ENCODE results near the gene PIMREG.

PIMREG gene

DNA sequence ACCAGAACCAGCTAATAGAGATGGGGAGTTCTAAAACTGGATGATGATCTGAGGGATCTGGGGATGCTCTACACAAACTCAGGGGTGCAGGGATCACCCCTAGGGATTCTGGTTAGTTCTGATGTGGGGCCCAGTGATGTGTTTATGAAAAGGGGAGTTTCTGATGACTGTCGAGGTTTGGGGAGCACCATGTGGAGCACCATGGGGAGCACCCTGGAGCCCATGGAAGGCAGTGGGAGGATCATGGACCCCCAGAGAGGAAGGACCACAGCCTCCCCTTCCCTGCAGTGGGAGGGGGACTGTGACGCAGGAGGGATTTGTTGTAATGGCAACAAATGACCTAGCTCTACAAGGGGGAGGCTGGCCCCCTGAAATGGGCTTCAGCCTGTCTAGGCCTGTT is 18.4 kb downstream of the PIMREG start:
- no peak for DNase-seq

GRCh38 chr17:6463616-6464445 is 19.6 kb downstream of the PIMREG start:
- no peak for DNase-seq

- DNase-seq: no peak
Observed at GRCh38 chr17:6464446-6465041, 20.3 kb downstream of the PIMREG start.

DNA sequence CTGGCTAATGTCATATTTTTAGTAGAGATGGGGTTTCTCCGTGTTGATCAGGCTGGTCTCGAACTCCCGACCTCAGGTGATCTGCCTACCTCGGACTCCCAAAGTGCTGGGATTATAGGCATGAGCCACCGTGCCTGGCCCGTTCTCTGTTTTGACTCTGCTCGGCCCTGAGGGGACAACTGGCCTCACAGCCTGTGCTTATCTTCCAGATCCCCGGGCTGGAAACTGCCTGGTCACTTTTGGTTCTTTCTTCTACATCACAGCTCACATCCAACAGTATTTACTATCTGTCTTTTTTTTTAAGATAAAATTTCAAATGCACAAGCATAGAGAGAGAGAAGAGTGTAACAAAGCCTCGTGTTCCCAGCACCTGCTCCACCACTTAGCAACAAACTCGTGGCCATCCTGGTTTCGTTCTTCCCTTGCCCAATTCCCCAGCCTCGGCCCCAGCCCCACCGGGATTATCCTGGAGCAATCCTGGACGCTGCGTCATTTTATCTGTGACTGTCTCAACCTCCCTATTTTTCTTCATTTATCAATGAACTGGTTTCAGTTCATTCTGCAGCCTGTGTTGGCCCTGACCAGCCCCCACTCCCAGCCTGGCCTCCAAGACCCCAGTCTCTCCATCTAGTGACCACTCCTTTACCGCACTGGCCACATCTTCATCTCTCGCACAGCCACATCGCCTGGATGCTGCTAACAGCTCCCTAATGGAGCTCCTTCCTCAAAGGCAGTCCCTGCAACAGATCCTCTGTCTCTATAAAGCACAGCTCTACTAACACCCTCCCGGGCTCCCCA is 21.1 kb downstream of the PIMREG start:
- no peak for DNase-seq

DNA sequence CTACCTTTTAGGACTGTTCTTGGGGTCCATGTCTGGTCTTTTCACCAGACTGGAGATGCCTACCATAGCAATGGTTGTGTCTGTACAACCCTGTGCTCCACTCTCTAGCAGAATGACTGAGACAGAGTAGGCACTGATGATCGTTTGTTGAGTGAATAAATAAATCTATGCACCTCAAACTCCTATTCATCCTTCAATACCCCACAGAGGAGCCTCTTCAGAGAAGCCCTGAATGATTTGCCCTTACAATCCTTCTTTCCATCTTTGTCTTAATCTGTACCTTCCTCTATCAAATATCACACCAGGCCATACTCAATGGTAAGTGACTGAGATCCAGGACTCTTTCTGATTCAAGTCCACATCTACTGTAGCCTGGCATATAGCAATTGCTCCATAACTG is 23.3 kb downstream of the PIMREG start:
- no peak for DNase-seq

GRCh38 chr17:6468051-6468790 is 24.0 kb downstream of the PIMREG start:
- no peak for DNase-seq

DNA sequence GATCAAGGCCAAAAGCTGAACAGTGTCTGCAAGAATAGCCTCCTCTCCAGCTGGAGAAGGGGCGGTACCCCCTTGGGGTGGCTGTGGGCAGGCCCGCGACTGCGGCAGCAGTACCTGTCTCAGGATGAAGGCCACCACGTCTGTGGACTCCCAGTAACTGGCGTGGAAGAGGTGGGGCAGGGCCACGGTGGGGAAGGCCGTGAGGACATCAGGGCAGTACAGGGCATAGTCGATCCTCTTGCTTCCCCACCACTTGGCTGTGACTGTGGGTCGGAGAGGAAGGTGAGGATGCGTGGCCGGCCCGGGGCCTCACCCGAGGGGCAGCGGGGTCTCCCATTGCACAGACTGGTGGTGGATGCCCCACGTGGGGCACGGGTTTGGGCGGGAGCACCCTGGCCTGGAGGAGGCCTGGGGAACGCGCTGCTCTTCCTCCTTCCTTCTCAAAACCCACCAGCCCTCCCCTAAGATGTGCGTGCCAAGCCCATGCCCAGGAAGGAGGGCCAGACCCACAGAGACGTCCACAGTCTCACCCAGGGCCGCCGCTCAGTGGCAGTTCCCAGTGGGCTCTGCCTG is 26.0 kb downstream of the PIMREG start:
- no peak for DNase-seq

DNA sequence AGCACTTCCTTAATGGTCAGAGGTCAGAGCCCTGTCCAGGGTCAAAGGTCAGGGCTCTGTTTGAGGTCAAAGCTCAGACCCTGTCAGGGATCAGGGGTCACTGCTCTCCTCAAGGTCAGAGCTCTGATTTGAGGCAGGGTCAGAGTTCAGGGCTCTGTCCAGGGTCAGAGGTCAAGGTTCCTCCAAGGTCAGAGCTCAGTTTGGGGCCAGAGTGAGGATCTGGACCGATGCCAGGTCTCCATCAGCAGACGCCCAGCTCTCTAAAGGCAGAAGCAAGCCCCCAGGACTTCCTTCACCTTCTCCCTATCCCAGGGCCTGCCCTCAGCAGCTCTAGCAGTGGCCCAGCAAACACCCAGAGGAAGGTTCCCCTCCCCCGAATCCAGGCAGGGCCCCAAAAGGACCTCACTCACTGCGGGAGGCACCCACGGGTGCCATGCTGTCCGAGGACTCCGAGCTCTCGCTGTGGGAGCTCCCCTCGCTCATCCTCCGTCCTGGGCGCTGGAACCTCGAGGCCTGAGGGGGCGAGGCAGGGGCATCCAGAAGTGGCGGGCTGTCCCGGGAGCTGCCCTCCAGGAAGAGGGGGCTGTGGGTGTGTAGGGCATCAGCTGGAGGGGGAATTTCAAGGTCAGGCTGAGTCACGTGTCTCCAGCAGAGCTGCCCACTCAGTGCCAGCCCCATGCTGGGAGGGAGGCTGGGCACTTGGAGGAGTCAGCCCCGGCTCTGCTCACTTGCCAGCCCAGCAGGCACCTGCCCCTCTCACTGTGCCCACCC is 26.7 kb downstream of the PIMREG start:
- DNase-seq: no peak

DNA sequence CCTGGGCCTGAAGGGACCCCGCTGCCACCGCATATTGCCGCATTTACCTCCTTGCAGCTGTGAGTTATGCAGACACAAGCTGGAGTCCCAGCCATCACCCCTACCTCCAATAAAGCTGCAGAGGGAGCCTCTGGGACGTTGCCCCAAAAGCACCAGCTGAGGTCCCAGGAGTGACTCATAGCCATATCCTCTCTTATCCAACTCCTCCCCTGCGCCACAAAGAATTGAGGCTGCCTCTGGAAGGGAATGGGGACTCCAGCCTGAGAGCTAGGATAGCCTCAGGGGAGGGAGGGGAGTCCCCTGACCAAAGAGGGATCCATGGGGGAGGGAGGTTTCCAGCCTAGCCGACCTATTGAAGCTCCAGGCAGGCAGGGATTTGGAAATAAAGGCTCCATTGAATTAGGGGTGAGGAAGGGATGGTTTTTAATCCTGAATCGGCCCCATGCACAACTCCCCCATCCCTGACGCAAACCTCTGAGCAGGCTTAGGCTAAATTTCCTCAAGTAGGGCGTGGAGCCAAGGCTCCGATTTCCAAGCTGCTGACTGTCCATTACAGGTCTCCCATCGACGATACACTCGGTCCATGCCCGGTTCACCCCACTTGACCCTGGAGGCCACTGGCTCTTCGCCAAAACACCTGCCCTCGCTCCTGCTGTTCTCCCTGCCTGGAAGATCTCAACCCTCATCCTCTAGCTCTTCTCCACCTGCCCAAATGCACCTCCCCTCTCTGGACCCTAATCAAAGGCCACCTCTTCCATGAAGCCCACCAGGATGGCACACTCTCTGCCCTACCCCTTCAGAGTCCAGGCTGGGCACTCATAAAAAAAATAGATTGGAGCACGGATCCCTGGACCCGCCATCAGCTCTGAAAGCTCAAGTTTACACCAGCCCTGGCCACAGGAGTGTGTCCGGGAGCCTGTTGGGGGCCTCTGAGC is 27.5 kb downstream of the PIMREG start:
- peak; percentile 67 for DNase-seq

GRCh38 chr17:6472517-6472916 is 28.3 kb downstream of the PIMREG start:
- no peak for DNase-seq

- DNase-seq: peak; percentile 49
Observed at GRCh38 chr17:6473128-6473767, 29.0 kb downstream of the PIMREG start.

DNA sequence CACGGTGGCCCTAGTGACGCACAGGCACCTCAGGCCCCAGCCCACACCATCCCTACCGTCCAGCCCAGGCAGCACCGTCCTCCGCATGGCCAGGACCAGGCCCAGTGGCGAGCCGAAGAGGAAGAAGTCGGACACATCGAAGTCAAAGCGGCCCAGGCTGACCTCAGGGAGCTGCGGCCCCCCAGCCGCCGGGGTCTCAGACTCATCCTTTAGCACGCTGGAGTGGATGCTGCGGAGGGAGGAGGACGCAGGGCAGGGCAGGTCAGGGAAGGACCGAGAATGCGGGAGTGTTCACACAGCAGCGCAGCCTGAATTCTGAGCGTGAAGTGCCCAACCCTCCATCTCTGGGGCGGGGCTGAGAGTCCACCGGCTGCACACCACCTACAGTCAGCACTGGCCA is 30.1 kb downstream of the PIMREG start:
- DNase-seq: no peak

DNA sequence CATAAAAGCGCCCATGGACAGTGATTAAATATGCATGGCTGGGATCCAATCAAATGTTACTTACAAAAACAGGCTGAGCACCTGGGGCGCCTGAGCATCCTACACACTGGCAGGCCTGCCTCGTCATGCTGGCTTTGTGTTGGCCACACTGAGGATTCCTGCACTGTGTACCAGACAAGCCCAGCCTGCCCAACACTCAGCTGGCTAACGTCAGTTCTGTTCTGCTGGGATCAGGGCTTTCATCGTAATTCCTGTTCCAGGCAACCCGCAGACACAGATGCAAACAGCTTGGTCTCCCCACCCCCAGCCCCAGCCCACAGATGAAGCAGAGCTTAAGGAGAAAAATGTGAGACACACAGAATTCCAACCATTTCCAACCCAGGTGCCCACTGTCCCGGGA is 30.7 kb downstream of the PIMREG start:
- DNase-seq: peak; percentile 18

GRCh38 chr17:6475411-6475810 is 31.2 kb downstream of the PIMREG start:
- DNase-seq: no peak

DNA sequence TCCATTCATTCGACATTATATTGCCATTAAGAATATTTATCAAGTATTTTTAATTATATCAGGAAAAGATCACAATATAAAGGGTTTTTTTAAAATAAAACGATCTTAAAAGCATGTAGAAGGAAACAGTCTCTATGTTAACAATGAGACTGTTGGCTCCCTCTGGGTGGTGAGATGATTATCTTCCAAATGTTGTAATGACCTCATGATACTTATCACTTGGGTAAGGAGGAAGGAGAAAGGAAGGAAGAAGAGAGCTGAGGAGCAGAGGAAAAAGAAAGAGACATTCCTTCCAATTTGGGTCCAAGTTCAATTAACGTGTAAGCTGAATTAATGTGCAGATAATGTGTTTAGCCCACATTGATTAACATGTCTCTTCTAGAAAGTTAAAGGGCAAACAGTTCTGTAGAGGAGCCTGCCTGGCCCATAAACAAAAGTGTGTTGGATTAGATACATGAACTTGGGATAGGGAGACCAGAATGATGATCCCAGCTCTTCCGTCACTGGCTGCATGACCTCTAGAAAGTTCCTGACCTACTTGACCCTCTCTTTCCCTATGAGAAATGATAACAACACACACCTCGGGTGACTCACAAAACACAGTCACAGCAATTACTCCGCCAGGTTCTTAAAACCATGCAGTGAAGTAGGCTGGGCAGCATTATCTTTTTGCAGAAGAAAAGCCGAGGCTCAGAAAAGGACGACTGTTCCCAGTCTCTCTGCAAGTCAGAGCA is 32.0 kb downstream of the PIMREG start:
- no peak for DNase-seq

DNA sequence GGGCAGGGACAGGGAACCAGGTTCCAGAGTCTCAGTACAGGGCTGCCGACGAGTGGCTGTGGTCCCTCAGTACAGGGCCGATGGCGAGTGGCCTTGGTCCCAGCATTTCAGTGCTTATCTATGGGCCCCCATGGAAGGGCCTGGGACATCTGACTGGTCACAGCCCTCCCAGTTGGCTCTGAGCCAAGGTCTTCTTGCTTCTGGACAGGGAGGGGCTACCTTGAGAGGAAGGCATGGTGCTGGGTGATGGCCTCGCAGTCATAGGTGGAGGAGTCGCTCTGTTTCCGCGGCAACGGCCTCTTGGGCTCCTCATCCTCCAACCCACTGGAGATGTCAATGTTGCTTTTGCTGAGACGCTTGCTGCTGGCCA is 32.5 kb downstream of the PIMREG start:
- DNase-seq: no peak

DNA sequence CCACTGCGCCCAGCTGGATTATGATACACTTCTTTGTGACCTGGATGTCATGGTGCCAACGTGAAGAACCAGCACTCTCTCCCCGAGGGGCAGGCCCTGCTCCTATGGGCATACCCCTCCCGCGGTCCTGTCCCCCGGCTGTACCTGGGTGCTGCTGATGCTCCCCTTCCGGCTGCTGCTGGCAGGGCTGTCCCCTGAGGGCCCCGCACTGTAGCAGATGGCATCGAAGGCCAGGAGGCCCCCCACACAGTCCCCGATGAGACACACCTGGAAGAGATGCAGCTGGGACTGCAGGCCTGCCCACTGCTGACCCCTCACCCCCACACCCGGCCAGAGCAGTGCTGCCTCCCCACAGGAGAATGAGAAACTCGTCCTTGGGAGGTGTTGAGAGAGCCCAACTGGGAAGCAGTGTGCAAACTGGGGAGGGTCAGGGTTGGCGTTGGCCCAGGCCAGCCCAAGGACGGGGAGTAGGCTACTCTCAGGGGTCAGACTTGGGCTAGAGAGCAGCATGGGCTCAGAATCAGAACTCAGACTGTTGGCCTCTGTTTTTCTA is 33.7 kb downstream of the PIMREG start:
- no peak for DNase-seq

DNA sequence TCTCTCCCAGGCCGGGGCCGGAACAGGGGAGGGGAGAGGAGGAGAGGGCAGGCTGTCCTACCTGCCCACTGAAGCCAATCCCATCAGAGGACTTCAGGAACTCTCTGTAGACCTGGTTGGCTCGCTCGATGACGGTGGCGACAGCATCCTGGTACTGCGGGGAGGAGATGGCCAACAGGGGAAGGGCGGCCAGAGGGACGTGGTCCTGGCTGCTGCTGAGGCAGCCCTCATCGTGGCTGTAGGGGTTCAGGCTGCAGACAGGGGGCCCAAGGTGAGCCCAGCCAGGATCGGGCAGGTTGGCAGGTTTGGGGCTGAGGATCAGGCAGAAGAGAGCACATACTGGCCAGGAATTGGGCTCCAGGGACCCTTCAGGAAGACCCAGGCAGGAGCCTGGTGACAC is 34.2 kb downstream of the PIMREG start:
- DNase-seq: no peak

DNA sequence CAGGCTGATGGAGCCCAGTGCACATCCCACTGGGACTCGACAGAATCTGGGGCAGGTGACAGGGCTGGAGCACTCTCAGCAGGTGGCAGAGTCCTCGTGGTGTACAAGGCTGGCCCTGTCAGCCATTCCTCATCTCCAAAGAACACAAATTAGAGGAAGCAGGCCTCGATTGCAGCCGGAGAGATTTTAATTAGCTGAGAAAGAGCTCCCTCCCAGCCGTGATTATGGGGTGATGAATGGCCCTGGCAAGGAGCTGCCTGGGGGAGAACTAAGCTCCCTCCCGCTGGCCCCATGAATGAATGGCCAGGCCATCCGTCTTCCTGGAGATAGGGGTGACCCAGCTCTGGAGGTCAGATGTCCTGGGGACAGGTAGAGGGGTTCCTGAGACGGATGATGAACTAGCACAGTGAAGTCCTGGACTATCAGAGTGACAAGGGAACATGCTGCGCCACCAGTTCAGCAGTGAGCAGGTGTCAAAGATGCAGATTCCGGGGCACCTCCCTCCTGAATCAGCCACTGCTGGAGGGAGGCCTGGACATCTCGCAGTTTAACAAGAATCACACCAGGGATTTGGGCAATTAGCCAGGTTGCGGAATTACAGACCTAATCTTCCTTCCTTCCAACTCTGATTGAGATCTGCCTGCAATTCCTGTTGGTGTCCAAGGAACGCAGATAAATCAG is 35.5 kb downstream of the PIMREG start:
- no peak for DNase-seq
